ENCODE measurements around the gene CD44. TPM values are rescaled to one million over a fixed set of nuclear protein-coding genes. Genes with fewer than 3 reads are reported as not detected.

Gene CD44
- total RNA-seq, 3 donors from 2014 or later, result 468 to 781 (median 646) TPM

GRCh38 chr11:35165423-35166368 is 26.7 kb downstream of the CD44 start:
- Mint-ChIP-seq H3K4me1 (ENCODE audit: low read depth) (peaks cover 99% of the 10 kb centered on the region), H3K9me3 (no peaks in the 10 kb centered on the region), H3K27me3 (ENCODE audit: low read depth) (no peaks in the 10 kb centered on the region), H3K4me3 (peak overlapping the region; percentile 71), H3K36me3 (ENCODE audit: insufficient read depth) (peaks cover 61% of the 10 kb centered on the region)
- ATAC-seq (peak; percentile 74 to 75), DNase-seq (peak; percentile 70)

GRCh38 chr11:35166369-35167360 is 27.7 kb downstream of the CD44 start:
- no peaks in the 10 kb centered on the region for H3K9me3 Mint-ChIP-seq
- DNase-seq (no peak), ATAC-seq (peak; percentile 40 to 44)
- H3K36me3 Mint-ChIP-seq (ENCODE audit: insufficient read depth), result peaks cover 61% of the 10 kb centered on the region
- peak overlapping the region; percentile 71 for H3K4me3 Mint-ChIP-seq
- no peaks in the 10 kb centered on the region for H3K27me3 Mint-ChIP-seq (ENCODE audit: low read depth)
- peaks cover 99% of the 10 kb centered on the region for H3K4me1 Mint-ChIP-seq (ENCODE audit: low read depth)

- Mint-ChIP-seq H3K36me3 (ENCODE audit: insufficient read depth) (peaks cover 61% of the 10 kb centered on the region), H3K4me1 (ENCODE audit: low read depth) (peaks cover 99% of the 10 kb centered on the region), H3K9me3 (no peaks in the 10 kb centered on the region), H3K27me3 (ENCODE audit: low read depth) (no peaks in the 10 kb centered on the region), H3K4me3 (peak overlapping the region; percentile 71)
- no peak for DNase-seq
- no peak for ATAC-seq
These were observed 28.5 kb downstream of the CD44 start for GRCh38 chr11:35167426-35167954.

- DNase-seq (no peak), ATAC-seq (no peak)
- Mint-ChIP-seq H3K4me3 (peak overlapping the region; percentile 41), H3K4me1 (ENCODE audit: low read depth) (peaks cover 99% of the 10 kb centered on the region), H3K36me3 (ENCODE audit: insufficient read depth) (peaks cover 61% of the 10 kb centered on the region), H3K27me3 (ENCODE audit: low read depth) (no peaks in the 10 kb centered on the region), H3K9me3 (no peaks in the 10 kb centered on the region)
These were observed 29.7 kb downstream of the CD44 start for GRCh38 chr11:35168671-35169070.

- ATAC-seq (no peak), DNase-seq (no peak)
- H3K36me3 Mint-ChIP-seq (ENCODE audit: insufficient read depth), result peaks cover 59% of the 10 kb centered on the region
- H3K4me1 Mint-ChIP-seq (ENCODE audit: low read depth), result peaks cover 99% of the 10 kb centered on the region
- no peaks in the 10 kb centered on the region for H3K27me3 Mint-ChIP-seq (ENCODE audit: low read depth)
- H3K9me3 Mint-ChIP-seq, result no peaks in the 10 kb centered on the region
- H3K4me3 Mint-ChIP-seq, result peak overlapping the region; percentile 41
These were observed 30.1 kb downstream of the CD44 start for GRCh38 chr11:35169112-35169511.

- DNase-seq, result no peak
- no peak for ATAC-seq
- H3K36me3 Mint-ChIP-seq (ENCODE audit: insufficient read depth), result peaks cover 56% of the 10 kb centered on the region
- no peaks in the 10 kb centered on the region for H3K9me3 Mint-ChIP-seq
- no peak overlapping the region for H3K4me3 Mint-ChIP-seq
- peaks cover 99% of the 10 kb centered on the region for H3K4me1 Mint-ChIP-seq (ENCODE audit: low read depth)
- H3K27me3 Mint-ChIP-seq (ENCODE audit: low read depth), result no peaks in the 10 kb centered on the region
These were observed 30.8 kb downstream of the CD44 start for GRCh38 chr11:35169754-35170153.

GRCh38 chr11:35170503-35170902 is 31.5 kb downstream of the CD44 start:
- Mint-ChIP-seq H3K4me1 (ENCODE audit: low read depth) (peaks cover 99% of the 10 kb centered on the region), H3K36me3 (ENCODE audit: insufficient read depth) (peaks cover 62% of the 10 kb centered on the region), H3K4me3 (peak overlapping the region; percentile 38), H3K27me3 (ENCODE audit: low read depth) (no peaks in the 10 kb centered on the region), H3K9me3 (no peaks in the 10 kb centered on the region)
- no peak for DNase-seq
- ATAC-seq, result no peak

GRCh38 chr11:35171226-35171625 is 32.3 kb downstream of the CD44 start:
- Mint-ChIP-seq H3K27me3 (ENCODE audit: low read depth) (no peaks in the 10 kb centered on the region), H3K9me3 (no peaks in the 10 kb centered on the region), H3K36me3 (ENCODE audit: insufficient read depth) (peaks cover 64% of the 10 kb centered on the region), H3K4me1 (ENCODE audit: low read depth) (peaks cover 95% of the 10 kb centered on the region), H3K4me3 (no peak overlapping the region)
- no peak for ATAC-seq
- no peak for DNase-seq

- Mint-ChIP-seq H3K4me3 (no peak overlapping the region), H3K4me1 (ENCODE audit: low read depth) (peaks cover 94% of the 10 kb centered on the region)
These were observed 34.1 kb downstream of the CD44 start for GRCh38 chr11:35173011-35173511.

GRCh38 chr11:35173616-35174566 is 34.9 kb downstream of the CD44 start:
- H3K4me3 Mint-ChIP-seq, result peak overlapping the region; percentile 38
- H3K4me1 Mint-ChIP-seq (ENCODE audit: low read depth), result peaks cover 94% of the 10 kb centered on the region
- no peaks in the 10 kb centered on the region for H3K27me3 Mint-ChIP-seq (ENCODE audit: low read depth)
- H3K36me3 Mint-ChIP-seq (ENCODE audit: insufficient read depth), result peaks cover 71% of the 10 kb centered on the region
- H3K9me3 Mint-ChIP-seq, result no peaks in the 10 kb centered on the region
- DNase-seq, result no peak
- ATAC-seq, result no peak

More at GRCh38 chr11:35173011-35173511, 34.1 kb downstream of the CD44 start:
- ATAC-seq (no peak), DNase-seq (no peak)
- Mint-ChIP-seq H3K36me3 (ENCODE audit: insufficient read depth) (peaks cover 67% of the 10 kb centered on the region), H3K27me3 (ENCODE audit: low read depth) (no peaks in the 10 kb centered on the region), H3K9me3 (no peaks in the 10 kb centered on the region)

- peak overlapping the region; percentile 66 for H3K4me3 Mint-ChIP-seq
- H3K4me1 Mint-ChIP-seq (ENCODE audit: low read depth), result peaks cover 94% of the 10 kb centered on the region
- no peaks in the 10 kb centered on the region for H3K9me3 Mint-ChIP-seq
- peaks cover 70% of the 10 kb centered on the region for H3K36me3 Mint-ChIP-seq (ENCODE audit: insufficient read depth)
- H3K27me3 Mint-ChIP-seq (ENCODE audit: low read depth), result no peaks in the 10 kb centered on the region
- ATAC-seq (no peak), DNase-seq (no peak)
These were observed 35.7 kb downstream of the CD44 start for GRCh38 chr11:35174666-35175065.

GRCh38 chr11:35177370-35177769 is 38.4 kb downstream of the CD44 start:
- ATAC-seq, result peak; percentile 72 to 78
- Mint-ChIP-seq H3K27me3 (ENCODE audit: low read depth) (no peaks in the 10 kb centered on the region), H3K4me1 (ENCODE audit: low read depth) (peaks cover 91% of the 10 kb centered on the region), H3K9me3 (no peaks in the 10 kb centered on the region), H3K4me3 (no peak overlapping the region), H3K36me3 (ENCODE audit: insufficient read depth) (peaks cover 69% of the 10 kb centered on the region)
- no peak for DNase-seq

Measured in activated T-cell treated with anti-CD3 and anti-CD28 coated beads, Interleukin-2, amount 50 U/mL, for 4 hours (primary cell).